ENCODE data around the gene SPRYD7.

DNA sequence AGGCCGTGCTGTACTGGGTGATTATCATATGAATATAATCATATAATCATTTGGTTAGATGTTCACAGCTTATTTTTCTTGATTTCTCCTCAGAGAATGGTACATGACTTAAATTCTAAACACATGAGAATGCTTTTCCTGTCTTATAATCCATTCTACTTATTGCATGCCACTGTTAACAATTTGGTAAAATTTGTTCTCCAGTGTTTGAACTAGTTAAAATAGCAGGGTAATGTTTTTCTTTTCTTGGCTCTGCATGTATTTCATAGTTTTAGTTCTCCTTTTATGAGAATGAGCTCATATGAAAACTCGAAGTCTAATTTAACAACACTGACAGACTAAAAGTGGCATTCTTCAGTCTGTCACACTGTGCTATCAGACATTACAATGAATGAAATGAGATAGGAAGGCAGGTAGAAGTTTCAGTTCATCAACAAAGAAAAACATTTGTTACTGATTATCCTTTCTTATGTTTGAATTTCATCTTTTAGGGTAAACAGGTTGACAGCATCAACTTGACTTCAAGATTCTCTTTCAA, 10.2 kb downstream of the SPRYD7 start:
- TF ChIP-seq RAD21 (IDR thresholded peaks at IDR 0.05; ENCODE audit: low read length), result no peak
- TF ChIP-seq CHD2 (IDR thresholded peaks at IDR 0.05; ENCODE audit: low read length, partially characterized antibody), result no peak
- TF ChIP-seq CTCF (IDR thresholded peaks at IDR 0.05), result no peak
- no peak for TF ChIP-seq GABPA (IDR thresholded peaks at IDR 0.05; ENCODE audit: low read depth)
- TF ChIP-seq EP300 (IDR thresholded peaks at IDR 0.05; ENCODE audit: borderline replicate concordance in 1 of 2, low read depth in 1 of 2, low read length in 1 of 2), result no peak
- no peak for TF ChIP-seq TAF1 (IDR thresholded peaks at IDR 0.05; ENCODE audit: borderline replicate concordance, low read depth, low read length)
- no peak for TF ChIP-seq SMC3 (IDR thresholded peaks at IDR 0.05; ENCODE audit: low read depth, low read length)
- TF ChIP-seq, protein P1, sequence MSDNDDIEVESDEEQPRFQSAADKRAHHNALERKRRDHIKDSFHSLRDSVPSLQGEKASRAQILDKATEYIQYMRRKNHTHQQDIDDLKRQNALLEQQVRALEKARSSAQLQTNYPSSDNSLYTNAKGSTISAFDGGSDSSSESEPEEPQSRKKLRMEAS (IDR thresholded peaks at IDR 0.05; ENCODE audit: low read depth), result no peak
- TF ChIP-seq POLR2AphosphoS5 (IDR thresholded peaks at IDR 0.05; ENCODE audit: low read depth, low read length), result no peak
- TF ChIP-seq FOXM1 (IDR thresholded peaks at IDR 0.05; ENCODE audit: low read depth), result no peak
- TF ChIP-seq ZBTB33 (IDR thresholded peaks at IDR 0.05; ENCODE audit: borderline replicate concordance, low read depth), result no peak

Measured in SK-N-SH (cell line).